Activated T-cell treated with anti-CD3 and anti-CD28 coated beads, Interleukin-2, amount 50 U/mL, for 24 hours (primary cell): ENCODE data around the gene PGF.
A peak's percentile ranks its signal among the peaks of the same experiment; 100 is the strongest.

Experiments used
- DNase-seq: peaks from one replicate; pipeline ENCODE4 v3.0.0-alpha.2; 2020
- H3K27ac Mint-ChIP-seq: 2 replicates; pipeline ENCODE4 v1.8.0; 2020; ENCODE audit warnings: mild to moderate bottlenecking, mixed read lengths
- H3K27me3 Mint-ChIP-seq: 2 replicates; pipeline ENCODE4 v1.8.0; 2020; ENCODE audit warnings: mixed read lengths
- H3K36me3 Mint-ChIP-seq: 2 replicates; pipeline ENCODE4 v1.8.0; 2020; ENCODE audit warnings: low read depth, mixed read lengths
- H3K4me1 Mint-ChIP-seq: 2 replicates; pipeline ENCODE4 v1.8.0; 2020; ENCODE audit warnings: low read depth, mixed read lengths
- H3K4me3 Mint-ChIP-seq: 2 replicates; pipeline ENCODE4 v1.8.0; 2020; ENCODE audit warnings: mild to moderate bottlenecking, moderate library complexity, mixed read lengths
- H3K9me3 Mint-ChIP-seq: 2 replicates; pipeline ENCODE4 v1.8.0; 2020; ENCODE audit warnings: mixed read lengths

PGF gene

GRCh38 chr14:74945852-74946658 lies 9.3 kb downstream of the PGF start:
- H3K27me3 Mint-ChIP-seq = no peaks in the 10 kb centered on the region
- H3K27ac Mint-ChIP-seq = no peak overlapping the region
- peak; percentile 82 for DNase-seq
- no peaks in the 10 kb centered on the region for H3K36me3 Mint-ChIP-seq
- no peaks in the 10 kb centered on the region for H3K9me3 Mint-ChIP-seq
- peaks cover 27% of the 10 kb centered on the region for H3K4me1 Mint-ChIP-seq
- peak overlapping the region; percentile 37 for H3K4me3 Mint-ChIP-seq

GRCh38 chr14:74945261-74945851 lies 10.0 kb downstream of the PGF start:
- Mint-ChIP-seq H3K4me1 (peaks cover 28% of the 10 kb centered on the region), H3K27me3 (no peaks in the 10 kb centered on the region), H3K4me3 (no peak overlapping the region), H3K9me3 (no peaks in the 10 kb centered on the region), H3K36me3 (no peaks in the 10 kb centered on the region), H3K27ac (no peak overlapping the region)
- DNase-seq = no peak

- peaks cover 36% of the 10 kb centered on the region for H3K4me1 Mint-ChIP-seq
- DNase-seq = no peak
- no peaks in the 10 kb centered on the region for H3K36me3 Mint-ChIP-seq
- H3K9me3 Mint-ChIP-seq = no peaks in the 10 kb centered on the region
- H3K4me3 Mint-ChIP-seq = peak overlapping the region; percentile 53
- peak overlapping the region; percentile 81 for H3K27ac Mint-ChIP-seq
- H3K27me3 Mint-ChIP-seq = no peaks in the 10 kb centered on the region
Measured at GRCh38 chr14:74942608-74943007, 12.8 kb downstream of the PGF start.

- Mint-ChIP-seq H3K4me1 (peaks cover 37% of the 10 kb centered on the region), H3K27ac (peak overlapping the region; percentile 81), H3K36me3 (no peaks in the 10 kb centered on the region), H3K9me3 (no peaks in the 10 kb centered on the region), H3K27me3 (no peaks in the 10 kb centered on the region), H3K4me3 (peak overlapping the region; percentile 71)
- no peak for DNase-seq
Measured at GRCh38 chr14:74942181-74942580, 13.2 kb downstream of the PGF start.

- peak overlapping the region; percentile 81 for H3K27ac Mint-ChIP-seq
- peak overlapping the region; percentile 71 for H3K4me3 Mint-ChIP-seq
- peaks cover 42% of the 10 kb centered on the region for H3K4me1 Mint-ChIP-seq
- DNase-seq = peak; percentile 78
- H3K9me3 Mint-ChIP-seq = no peaks in the 10 kb centered on the region
- no peaks in the 10 kb centered on the region for H3K36me3 Mint-ChIP-seq
- H3K27me3 Mint-ChIP-seq = no peaks in the 10 kb centered on the region
Measured at GRCh38 chr14:74941676-74942097, 13.7 kb downstream of the PGF start.

- Mint-ChIP-seq H3K36me3 (no peaks in the 10 kb centered on the region), H3K4me1 (peaks cover 40% of the 10 kb centered on the region), H3K4me3 (peak overlapping the region; percentile 71), H3K27ac (peak overlapping the region; percentile 81), H3K9me3 (no peaks in the 10 kb centered on the region), H3K27me3 (no peaks in the 10 kb centered on the region)
- no peak for DNase-seq
Measured at GRCh38 chr14:74940956-74941565, 14.3 kb downstream of the PGF start.

- Mint-ChIP-seq H3K27me3 (no peaks in the 10 kb centered on the region), H3K4me1 (peaks cover 40% of the 10 kb centered on the region), H3K27ac (no peak overlapping the region), H3K36me3 (no peaks in the 10 kb centered on the region), H3K4me3 (no peak overlapping the region), H3K9me3 (no peaks in the 10 kb centered on the region)
- DNase-seq = no peak
Measured at GRCh38 chr14:74938531-74939495, 16.6 kb downstream of the PGF start.

GRCh38 chr14:74937171-74937570 lies 18.2 kb downstream of the PGF start:
- Mint-ChIP-seq H3K9me3 (no peaks in the 10 kb centered on the region), H3K27ac (no peak overlapping the region), H3K27me3 (no peaks in the 10 kb centered on the region), H3K4me1 (peaks cover 34% of the 10 kb centered on the region), H3K36me3 (no peaks in the 10 kb centered on the region), H3K4me3 (no peak overlapping the region)
- DNase-seq = no peak

GRCh38 chr14:74936731-74937130 lies 18.7 kb downstream of the PGF start:
- H3K36me3 Mint-ChIP-seq = no peaks in the 10 kb centered on the region
- H3K4me3 Mint-ChIP-seq = no peak overlapping the region
- peaks cover 30% of the 10 kb centered on the region for H3K4me1 Mint-ChIP-seq
- H3K27ac Mint-ChIP-seq = no peak overlapping the region
- H3K9me3 Mint-ChIP-seq = no peaks in the 10 kb centered on the region
- H3K27me3 Mint-ChIP-seq = no peaks in the 10 kb centered on the region
- no peak for DNase-seq

- DNase-seq = no peak
- Mint-ChIP-seq H3K4me1 (peaks cover 24% of the 10 kb centered on the region), H3K27me3 (no peaks in the 10 kb centered on the region), H3K36me3 (no peaks in the 10 kb centered on the region), H3K27ac (no peak overlapping the region), H3K4me3 (no peak overlapping the region), H3K9me3 (no peaks in the 10 kb centered on the region)
Measured at GRCh38 chr14:74936151-74936550, 19.2 kb downstream of the PGF start.

- Mint-ChIP-seq H3K4me3 (no peak overlapping the region), H3K27me3 (no peaks in the 10 kb centered on the region), H3K4me1 (peaks cover 23% of the 10 kb centered on the region), H3K36me3 (no peaks in the 10 kb centered on the region), H3K27ac (no peak overlapping the region), H3K9me3 (no peaks in the 10 kb centered on the region)
- DNase-seq = no peak
Measured at GRCh38 chr14:74935360-74935680, 20.1 kb downstream of the PGF start.

- no peaks in the 10 kb centered on the region for H3K36me3 Mint-ChIP-seq
- H3K4me1 Mint-ChIP-seq = peaks cover 19% of the 10 kb centered on the region
- H3K4me3 Mint-ChIP-seq = no peak overlapping the region
- no peak for DNase-seq
- no peak overlapping the region for H3K27ac Mint-ChIP-seq
- H3K27me3 Mint-ChIP-seq = no peaks in the 10 kb centered on the region
- H3K9me3 Mint-ChIP-seq = no peaks in the 10 kb centered on the region
Measured at GRCh38 chr14:74934476-74935359, 20.7 kb downstream of the PGF start.

- Mint-ChIP-seq H3K9me3 (no peaks in the 10 kb centered on the region), H3K36me3 (no peaks in the 10 kb centered on the region), H3K4me3 (no peak overlapping the region), H3K4me1 (peaks cover 19% of the 10 kb centered on the region), H3K27me3 (no peaks in the 10 kb centered on the region), H3K27ac (no peak overlapping the region)
- no peak for DNase-seq
Measured at GRCh38 chr14:74934041-74934440, 21.4 kb downstream of the PGF start.
